IMR-90 (cell line): ENCODE data around the gene LCA5. TPM values are rescaled to one million over a fixed set of nuclear protein-coding genes. Genes with fewer than 3 reads are reported as not detected.
A peak's percentile ranks its signal among the peaks of the same experiment; 100 is the strongest.

Experiments
- ATAC-seq: fragments of 200-7000 bp; cut with Tn5 transposase; 2 replicates; pipeline ENCODE4 v1.9.1; 2020; ENCODE audit warnings: low read depth, mild to moderate bottlenecking, moderate library complexity
- BruUV-seq: library from RNA; stranded (reverse); fragments of 400-500 nt; replicated peaks from 2 replicates; lab custom pipeline; 2021; lab: Mats Ljungman, UMichigan
- CTCF ChIA-PET: fragments of 300-600 bp; formaldehyde crosslinking; extraction: SDS; loops from one replicate; lab custom pipeline; 2021; ENCODE audit warnings: antibody characterized with exemption; lab: Yijun Ruan, JAX
- POLR2A ChIA-PET: fragments of 300-600 bp; sonication (Branson Sonifier 250); formaldehyde crosslinking; loops from one replicate; lab custom pipeline; 2022; ENCODE audit warnings: antibody characterized with exemption; ENCODE audit not compliant: unreplicated experiment; lab: Charles Lee
- DNase-seq: peaks from one replicate; pipeline ENCODE4 v3.0.0; 2013
- H2AFZ ChIP-seq: replicated peaks from 2 replicates; pipeline ENCODE3; 2013; ENCODE audit warnings: low read length, mild to moderate bottlenecking; ENCODE audit not compliant: poor library complexity
- H2AK5ac ChIP-seq: 2 replicates; pipeline ENCODE4 v1.6.1; 2013; ENCODE audit warnings: low read depth, low read length, inconsistent platforms
- H2AK9ac ChIP-seq: replicated peaks from 2 replicates; pipeline ENCODE3; 2013; ENCODE audit warnings: mild to moderate bottlenecking, low read depth, low read length, moderate library complexity; ENCODE audit not compliant: poor library complexity
- H2BK120ac ChIP-seq: 2 replicates; pipeline ENCODE4 v1.6.1; 2013; ENCODE audit warnings: low read depth, low read length, inconsistent platforms
- H2BK15ac ChIP-seq: 3 replicates; pipeline ENCODE4 v1.6.1; 2013; ENCODE audit warnings: low read depth, low read length, inconsistent platforms
- H2BK20ac ChIP-seq: 2 replicates; pipeline ENCODE4 v1.6.1; 2013; ENCODE audit warnings: low read depth, mild to moderate bottlenecking, inconsistent platforms, low read length, moderate library complexity
- H2BK5ac ChIP-seq: 2 replicates; pipeline ENCODE4 v1.6.1; 2013; ENCODE audit warnings: mild to moderate bottlenecking, low read depth, low read length, inconsistent platforms; ENCODE audit not compliant: poor library complexity, severe bottlenecking
- H3K14ac ChIP-seq: replicated peaks from 2 replicates; pipeline ENCODE4 v1.6.1; 2013; ENCODE audit warnings: low read depth, low read length, inconsistent platforms
- H3K18ac ChIP-seq: 2 replicates; pipeline ENCODE4 v1.6.1; 2013; ENCODE audit warnings: low read depth, low read length, control low read depth
- H3K23ac ChIP-seq: 2 replicates; pipeline ENCODE4 v1.6.1; 2013; ENCODE audit warnings: low read depth, low read length, inconsistent platforms
- H3K27ac ChIP-seq: 2 replicates; pipeline ENCODE4 v1.5.1; 2013; ENCODE audit warnings: mild to moderate bottlenecking, control low read depth, low read length; ENCODE audit not compliant: insufficient read depth
- H3K27me3 ChIP-seq: 2 replicates; pipeline ENCODE4 v1.6.1; 2013; ENCODE audit warnings: low read length; ENCODE audit not compliant: control insufficient read depth, insufficient read depth
- H3K36me3 ChIP-seq: 2 replicates; pipeline ENCODE4 v1.6.1; 2013; ENCODE audit warnings: low read length, mixed read lengths; ENCODE audit not compliant: control insufficient read depth, insufficient read depth
- H3K4ac ChIP-seq: 2 replicates; pipeline ENCODE4 v1.6.1; 2013; ENCODE audit warnings: low read depth, low read length, inconsistent platforms
- H3K4me1 ChIP-seq: 2 replicates; pipeline ENCODE4 v1.6.1; 2013; ENCODE audit warnings: low read length, mixed read lengths; ENCODE audit not compliant: control insufficient read depth, insufficient read depth
- H3K4me2 ChIP-seq: 2 replicates; pipeline ENCODE4 v1.6.1; 2013; ENCODE audit warnings: low read depth, mild to moderate bottlenecking, control low read depth, low read length, moderate library complexity
- H3K4me3 ChIP-seq: 2 replicates; pipeline ENCODE4 v1.5.1; 2013; ENCODE audit warnings: low read depth, mild to moderate bottlenecking, control low read depth, low read length, moderate library complexity; ENCODE audit not compliant: insufficient read depth
- H3K56ac ChIP-seq: 2 replicates; pipeline ENCODE4 v1.6.1; 2013; ENCODE audit warnings: low read length, inconsistent platforms; ENCODE audit not compliant: insufficient read depth; ENCODE audit errors: extremely low read depth
- H3K79me1 ChIP-seq, 2 experiments: 2 replicates each; pipeline ENCODE4 v1.6.1; 2013; ENCODE audit warnings: low read length in 2 of 2, inconsistent platforms in 1 of 2, low read depth in 1 of 2
- H3K9ac ChIP-seq: 2 replicates; pipeline ENCODE4 v1.6.1; 2013; ENCODE audit warnings: low read depth, low read length, control low read depth
- H3K9me1 ChIP-seq: 2 replicates; pipeline ENCODE4 v1.6.1; 2013; ENCODE audit warnings: low read length, inconsistent platforms; ENCODE audit not compliant: insufficient read depth
- H3K9me3 ChIP-seq: 2 replicates; pipeline ENCODE4 v1.6.1; 2013; ENCODE audit warnings: low read length; ENCODE audit not compliant: control insufficient read depth, insufficient read depth
- H4K20me1 ChIP-seq: 2 replicates; pipeline ENCODE4 v1.6.1; 2013; ENCODE audit warnings: low read length, inconsistent platforms; ENCODE audit not compliant: insufficient read depth
- H4K5ac ChIP-seq: 2 replicates; pipeline ENCODE4 v1.6.1; 2013; ENCODE audit warnings: mild to moderate bottlenecking, low read depth, low read length, control low read depth
- H4K8ac ChIP-seq, 2 experiments: 2 replicates each; pipeline ENCODE4 v1.6.1; 2013; ENCODE audit warnings: low read depth in 2 of 2, low read length in 2 of 2, control low read depth in 1 of 2, inconsistent platforms in 1 of 2
- H4K91ac ChIP-seq: 2 replicates; pipeline ENCODE4 v1.6.1; 2013; ENCODE audit warnings: low read depth, low read length, inconsistent platforms; ENCODE audit not compliant: insufficient read depth
- BHLHE40 ChIP-seq: fragments of 150-350 bp; IDR thresholded peaks from 2 replicates; pipeline ENCODE4 v1.6.1; 2016; ENCODE audit warnings: mild to moderate bottlenecking, low read depth, low read length
- CEBPB ChIP-seq: IDR thresholded peaks from 2 replicates; pipeline ENCODE4 v1.6.1; 2012; ENCODE audit warnings: low read depth, low read length, improper control_type of control experiment
- CTCF ChIP-seq: conservative IDR thresholded peaks from 2 replicates; pipeline ENCODE4 v1.5.1; 2012; ENCODE audit warnings: mild to moderate bottlenecking, low read depth, low read length, improper control_type of control experiment
- ELK1 ChIP-seq: fragments of 150-350 bp; IDR thresholded peaks from 2 replicates; pipeline ENCODE4 v1.6.1; 2016; ENCODE audit warnings: low read depth, mild to moderate bottlenecking, low read length, moderate library complexity, borderline replicate concordance
- FOS ChIP-seq: fragments of 150-350 bp; IDR thresholded peaks from 2 replicates; pipeline ENCODE4 v1.6.1; 2016; ENCODE audit warnings: low read depth, low read length
- MAFK ChIP-seq: IDR thresholded peaks from 2 replicates; pipeline ENCODE4 v1.6.1; 2012; ENCODE audit warnings: low read depth, low read length, improper control_type of control experiment
- MXI1 ChIP-seq: IDR thresholded peaks from 2 replicates; pipeline ENCODE4 v1.6.1; 2012; ENCODE audit warnings: low read depth, mild to moderate bottlenecking, low read length, moderate library complexity, borderline replicate concordance
- NFE2L2 ChIP-seq: fragments of 150-350 bp; IDR thresholded peaks from 2 replicates; pipeline ENCODE4 v1.6.1; 2016; ENCODE audit warnings: low read depth, mild to moderate bottlenecking, low read length
- RAD21 ChIP-seq: IDR thresholded peaks from 2 replicates; pipeline ENCODE4 v1.6.1; 2012; ENCODE audit warnings: low read length, improper control_type of control experiment
- RCOR1 ChIP-seq: IDR thresholded peaks from 2 replicates; pipeline ENCODE4 v1.6.1; 2012; ENCODE audit warnings: mild to moderate bottlenecking, low read length, improper control_type of control experiment; ENCODE audit not compliant: insufficient replicate concordance
- SMC3 ChIP-seq: fragments of 150-350 bp; IDR thresholded peaks from 2 replicates; pipeline ENCODE4 v1.6.1; 2016; ENCODE audit warnings: low read depth, mild to moderate bottlenecking, antibody characterized with exemption, low read length, moderate library complexity
- USF2 ChIP-seq: fragments of 150-350 bp; IDR thresholded peaks from 2 replicates; pipeline ENCODE4 v1.6.1; 2017; ENCODE audit warnings: mild to moderate bottlenecking, antibody characterized with exemption, low read length, low read depth
- WGBS, 2 experiments: methylation state at CpG; one replicate each; pipeline versions ENCODE4 v1.1.5 to v1.1.7; 2013; ENCODE audit warnings: missing lambda C conversion rate in 2 of 2; ENCODE audit not compliant: insufficient read length in 1 of 2; ENCODE audit errors: extremely low coverage in 2 of 2; 5-methylcytosine and 5-hydroxymethylcytosine counted together
- dilution Hi-C: fragments of 300-500 bp; cut with HindIII; formaldehyde crosslinking; loops from one replicate; pipeline ENCODE4 v1.14.3; 2018; ENCODE audit warnings: low sequenced_read_pairs; ENCODE audit not compliant: unreplicated experiment
- in situ Hi-C: fragments of 300-500 bp; cut with MboI; formaldehyde crosslinking; loops from 3 replicates; pipeline ENCODE4 v1.14.3; 2019; ENCODE audit warnings: low sequenced_read_pairs, inconsistent platforms, mixed read lengths
- intact Hi-C: fragments of 100-400 bp; cut with micrococcal nuclease; formaldehyde crosslinking; loops from 2 replicates; pipeline ENCODE4 v1.10.0; 2022
- polyA plus RNA-seq, 3 experiments: library from polyadenylated mRNA; depleted of rRNA; stranded (reverse); fragments of >200 nt; gene quantifications; 2 replicates each; pipeline ENCODE4 v1.2.3, GENCODE V29; 2012; ENCODE audit warnings: low replicate concordance in 1 of 3
- total RNA-seq: library from RNA; depleted of rRNA; stranded (reverse); fragments of >200 nt; gene quantifications from 2 replicates; pipeline ENCODE4 v1.2.3, GENCODE V29; 2012

Gene LCA5
- total and polyA plus RNA-seq, 2 of the 4 experiments (the other 2 are of a cell fraction), result 1.2 to 2.0 TPM

GRCh38 chr6:79570129-79571029 is 33.1 kb upstream of the LCA5 start:
- Histone ChIP-seq H2BK5ac (no peak overlapping the region), H2AK5ac (no peak overlapping the region), H2BK20ac (no peak overlapping the region), H2BK120ac (no peak overlapping the region), H4K20me1 (no peaks in the 10 kb centered on the region), H3K23ac (no peak overlapping the region), H3K56ac (no peak overlapping the region), H3K79me1 (no peaks in the 10 kb centered on the region), H3K4me2 (peak overlapping the region; percentile 72), H2AFZ (no peak overlapping the region), H3K9me3 (no peaks in the 10 kb centered on the region), H4K8ac (no peak overlapping the region), H3K14ac (no peak overlapping the region), H2BK15ac (no peak overlapping the region), H3K9me1 (no peaks in the 10 kb centered on the region), H4K91ac (no peak overlapping the region), H2AK9ac (no peak overlapping the region), H4K5ac (no peak overlapping the region), H3K36me3 (no peaks in the 10 kb centered on the region), H3K27me3 (no peaks in the 10 kb centered on the region), H3K4me3 (no peak overlapping the region), H3K18ac (no peak overlapping the region), H3K4ac (no peak overlapping the region), H3K4me1 (no peaks in the 10 kb centered on the region; the same call in 1 of the 2 replicates), H3K9ac (no peak overlapping the region), H3K27ac (no peak overlapping the region)
- POLR2A ChIA-PET, result no interaction called here
- dilution Hi-C loops, result no loop called here
- CTCF ChIA-PET, result interaction anchor here (0.5 to 2.5 kb wide), 16 partner anchors 13 to 280 kb away, joined by 3 to 19 read pairs (median 3); no protein-coding TSS in a partner anchor
- no CpG with 5 or more reads among the region's 3 CpGs for WGBS, 2 experiments
- intact Hi-C loops, result loop anchor here (1.0 to 2.0 kb wide), 4 partner anchors 102 to 298 kb away; no protein-coding TSS in a partner anchor
- no TSS peak for BruUV-seq
- DNase-seq, result peak; percentile 72
- in situ Hi-C loops, result loop anchor here (10.0 kb wide), 1 partner anchor 104 kb away; no protein-coding TSS in a partner anchor
- no peak for TF ChIP-seq NFE2L2
- no peak for TF ChIP-seq MAFK
- TF ChIP-seq ELK1, result no peak
- TF ChIP-seq CTCF, result peak; percentile 75
- TF ChIP-seq SMC3, result peak; percentile 66
- no peak for TF ChIP-seq CEBPB
- no peak for TF ChIP-seq USF2
- TF ChIP-seq RAD21, result peak; percentile 77
- TF ChIP-seq BHLHE40, result no peak
- no peak for TF ChIP-seq MXI1
- peak; percentile 23; the same call in 1 of the 2 replicates for TF ChIP-seq FOS
- no peak for TF ChIP-seq RCOR1
- ATAC-seq, result peak; percentile 86
